ENCODE measurements around the gene A2ML1.
"Not testable (repeated sequence)": the region's sequence is repeated elsewhere in the genome, so short reads cannot be mapped to it uniquely, and the experiment has no call there.

DNA sequence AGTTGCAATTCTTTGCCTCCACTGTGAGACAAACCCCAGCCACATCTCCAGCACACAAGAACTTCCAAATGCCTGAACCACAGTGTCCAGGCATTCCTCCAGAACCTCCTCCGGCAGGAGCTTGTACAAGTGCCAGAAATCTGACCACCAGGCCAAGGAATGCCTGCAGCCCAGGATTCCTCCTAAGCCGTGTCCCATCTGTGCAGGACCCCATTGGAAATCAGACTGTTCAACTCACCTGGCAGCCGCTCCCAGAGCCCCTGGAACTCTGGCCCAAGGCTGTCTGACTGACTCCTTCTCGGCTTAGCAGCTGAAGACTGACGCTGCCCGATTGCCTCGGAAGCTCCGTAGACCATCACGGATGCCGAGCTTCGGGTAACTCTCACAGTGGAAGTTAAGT lies 15.3 kb upstream of the A2ML1 start:
- TF ChIP-seq, protein P1, sequence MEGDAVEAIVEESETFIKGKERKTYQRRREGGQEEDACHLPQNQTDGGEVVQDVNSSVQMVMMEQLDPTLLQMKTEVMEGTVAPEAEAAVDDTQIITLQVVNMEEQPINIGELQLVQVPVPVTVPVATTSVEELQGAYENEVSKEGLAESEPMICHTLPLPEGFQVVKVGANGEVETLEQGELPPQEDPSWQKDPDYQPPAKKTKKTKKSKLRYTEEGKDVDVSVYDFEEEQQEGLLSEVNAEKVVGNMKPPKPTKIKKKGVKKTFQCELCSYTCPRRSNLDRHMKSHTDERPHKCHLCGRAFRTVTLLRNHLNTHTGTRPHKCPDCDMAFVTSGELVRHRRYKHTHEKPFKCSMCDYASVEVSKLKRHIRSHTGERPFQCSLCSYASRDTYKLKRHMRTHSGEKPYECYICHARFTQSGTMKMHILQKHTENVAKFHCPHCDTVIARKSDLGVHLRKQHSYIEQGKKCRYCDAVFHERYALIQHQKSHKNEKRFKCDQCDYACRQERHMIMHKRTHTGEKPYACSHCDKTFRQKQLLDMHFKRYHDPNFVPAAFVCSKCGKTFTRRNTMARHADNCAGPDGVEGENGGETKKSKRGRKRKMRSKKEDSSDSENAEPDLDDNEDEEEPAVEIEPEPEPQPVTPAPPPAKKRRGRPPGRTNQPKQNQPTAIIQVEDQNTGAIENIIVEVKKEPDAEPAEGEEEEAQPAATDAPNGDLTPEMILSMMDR (IDR thresholded peaks at IDR 0.05): not testable (repeated sequence)
- not testable (repeated sequence) for TF ChIP-seq POLR2A (IDR thresholded peaks at IDR 0.05)

All from body of pancreas (tissue), 4 donors.